Measurements from ENCODE around the gene LAMC3. TPM values are rescaled to one million over a fixed set of nuclear protein-coding genes. Genes with fewer than 3 reads are reported as not detected.

Gene LAMC3
- total RNA-seq, 2 experiments from 2014 or later: 0.19 to 2.2 TPM

GRCh38 chr9:131090025-131090787 lies 81.2 kb downstream of the LAMC3 start:
- DNase-seq (ENCODE audit: low spot score): no peak
- Histone ChIP-seq H3K4me1 (ENCODE audit: insufficient read depth, low read length, poor library complexity, severe bottlenecking) (no peaks in the 10 kb centered on the region), H2AFZ (ENCODE audit: low read length) (no peak overlapping the region), H4K20me1 (ENCODE audit: insufficient read depth, low read length) (no peaks in the 10 kb centered on the region), H3K79me2 (ENCODE audit: insufficient read depth, low read depth, low read length) (no peaks in the 10 kb centered on the region), H3K4me2 (ENCODE audit: low read length) (no peak overlapping the region), H3K36me3 (ENCODE audit: insufficient read depth, low read length) (no peaks in the 10 kb centered on the region), H3K9me3 (ENCODE audit: low read length) (no peaks in the 10 kb centered on the region), H3K27ac (ENCODE audit: low read depth, low read length, poor library complexity, severe bottlenecking) (no peak overlapping the region), H3K4me3 (ENCODE audit: low read depth, low read length, poor library complexity, severe bottlenecking) (no peak overlapping the region), H3K9me2 (ENCODE audit: insufficient read depth, low read length) (no peaks in the 10 kb centered on the region)
- intact Hi-C loops (cut with micrococcal nuclease; ENCODE audit: unreplicated experiment): no loop called here
- CTCF ChIA-PET (ENCODE audit: unreplicated experiment): no interaction called here
- TF ChIP-seq EZH2phosphoT487 (IDR thresholded peaks at IDR 0.05; ENCODE audit: borderline replicate concordance, low read depth, low read length): no peak
- TF ChIP-seq CTCF (conservative IDR thresholded peaks at IDR 0.05; ENCODE audit: low read length): no peak
- no TSS peak for BruUV-seq (replicated peaks)
- POLR2A ChIA-PET: no interaction called here

GRCh38 chr9:131091352-131091992 lies 82.5 kb downstream of the LAMC3 start:
- intact Hi-C loops (cut with micrococcal nuclease; ENCODE audit: unreplicated experiment): no loop called here
- BruUV-seq (replicated peaks): no TSS peak

More at GRCh38 chr9:131091352-131091992, 82.5 kb downstream of the LAMC3 start:
- no peaks in the 10 kb centered on the region for H3K9me2 ChIP-seq (ENCODE audit: insufficient read depth, low read length)
- no peak for TF ChIP-seq CTCF (conservative IDR thresholded peaks at IDR 0.05; ENCODE audit: low read length)
- no peak for TF ChIP-seq EZH2phosphoT487 (IDR thresholded peaks at IDR 0.05; ENCODE audit: borderline replicate concordance, low read depth, low read length)
- no peak overlapping the region for H3K4me2 ChIP-seq (ENCODE audit: low read length)
- ChIA-PET POLR2A (no interaction called here), CTCF (ENCODE audit: unreplicated experiment) (no interaction called here)
- no peak overlapping the region for H3K4me3 ChIP-seq (ENCODE audit: low read depth, low read length, poor library complexity, severe bottlenecking)
- no peaks in the 10 kb centered on the region for H3K79me2 ChIP-seq (ENCODE audit: insufficient read depth, low read depth, low read length)
- no peak overlapping the region for H3K27ac ChIP-seq (ENCODE audit: low read depth, low read length, poor library complexity, severe bottlenecking)
- H3K9me3 ChIP-seq (ENCODE audit: low read length): no peaks in the 10 kb centered on the region
- no peak for DNase-seq (ENCODE audit: low spot score)
- no peak overlapping the region for H2AFZ ChIP-seq (ENCODE audit: low read length)
- no peaks in the 10 kb centered on the region for H3K4me1 ChIP-seq (ENCODE audit: insufficient read depth, low read length, poor library complexity, severe bottlenecking)
- H3K36me3 ChIP-seq (ENCODE audit: insufficient read depth, low read length): no peaks in the 10 kb centered on the region
- no peaks in the 10 kb centered on the region for H4K20me1 ChIP-seq (ENCODE audit: insufficient read depth, low read length)
